ENCODE data around the gene CLCN4.

The CLCN4 gene

DNA sequence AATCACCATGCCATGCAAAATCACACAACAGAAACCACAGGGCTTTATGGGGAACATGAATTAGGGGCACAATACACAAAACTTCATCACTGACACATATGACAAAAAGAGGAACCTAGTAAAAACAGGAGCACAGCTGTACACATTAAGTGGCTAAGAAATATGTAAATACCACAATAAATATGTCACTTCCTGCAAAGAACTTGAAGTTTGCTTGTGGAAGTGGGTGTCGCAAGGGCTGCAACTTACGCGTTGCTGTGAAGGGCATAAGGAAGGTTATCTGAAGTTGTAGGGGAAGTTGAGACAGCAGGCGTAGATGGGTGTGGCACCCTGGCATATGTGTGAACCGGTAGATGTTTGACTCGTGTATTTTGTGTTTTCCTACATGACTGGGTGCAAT lies 42.4 kb downstream of the CLCN4 start:
- peak; percentile 11 for DNase-seq

DNA sequence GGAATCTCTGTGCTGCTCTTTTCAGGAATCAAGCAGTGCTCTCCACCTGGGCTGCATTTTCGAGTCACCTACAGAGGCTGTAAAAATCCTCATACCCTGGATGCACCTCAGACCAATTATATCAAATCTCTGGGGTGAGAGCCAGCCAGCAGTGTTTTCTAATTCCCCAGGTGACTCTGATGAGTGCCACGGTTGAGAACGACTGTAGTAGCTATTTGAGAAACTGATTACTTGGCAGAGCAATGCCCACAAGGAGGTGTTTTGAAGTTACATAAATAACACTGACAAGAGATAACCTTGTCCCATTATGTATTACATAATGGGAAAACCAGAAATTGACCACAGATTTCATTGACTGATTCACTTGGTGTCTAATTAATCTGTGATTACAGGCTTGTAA lies 46.8 kb downstream of the CLCN4 start:
- no peak for DNase-seq

DNA sequence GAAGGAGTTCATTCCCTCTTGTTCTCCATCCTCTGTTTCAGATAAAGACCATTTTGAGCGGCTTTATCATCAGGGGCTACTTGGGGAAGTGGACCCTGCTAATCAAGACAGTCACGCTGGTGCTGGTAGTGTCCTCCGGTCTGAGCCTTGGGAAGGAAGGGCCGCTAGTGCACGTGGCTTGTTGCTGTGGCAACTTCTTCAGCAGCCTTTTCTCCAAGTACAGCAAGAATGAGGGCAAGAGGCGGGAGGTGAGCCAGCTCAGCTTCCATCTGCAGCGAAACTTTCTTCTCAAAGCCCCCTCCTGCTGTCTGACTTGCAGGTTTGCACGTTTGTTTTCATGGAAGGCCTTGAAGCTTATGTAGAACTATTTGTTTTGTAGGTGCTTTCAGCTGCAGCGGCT lies 49.5 kb downstream of the CLCN4 start:
- DNase-seq = no peak

DNA sequence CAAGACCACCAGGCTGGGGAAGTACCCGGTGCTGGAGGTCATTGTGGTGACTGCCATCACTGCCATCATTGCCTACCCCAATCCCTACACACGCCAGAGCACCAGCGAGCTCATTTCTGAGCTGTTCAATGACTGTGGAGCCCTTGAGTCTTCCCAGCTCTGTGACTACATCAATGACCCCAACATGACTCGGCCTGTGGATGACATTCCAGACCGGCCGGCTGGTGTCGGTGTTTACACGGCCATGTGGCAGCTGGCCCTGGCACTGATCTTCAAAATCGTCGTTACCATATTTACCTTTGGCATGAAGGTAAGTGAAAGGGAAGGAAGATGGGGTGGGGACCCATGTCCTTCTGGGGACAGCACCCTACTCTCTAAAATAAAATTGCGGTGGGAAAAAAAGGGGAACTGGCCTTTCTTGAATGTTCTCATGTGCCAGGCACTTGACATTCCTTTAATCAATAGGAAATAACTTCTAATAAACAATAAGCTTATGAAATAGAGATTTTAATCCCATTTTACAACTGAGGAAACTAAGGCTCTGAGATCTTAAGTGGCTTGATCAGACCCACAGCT lies 51.6 kb downstream of the CLCN4 start:
- DNase-seq = no peak

DNA sequence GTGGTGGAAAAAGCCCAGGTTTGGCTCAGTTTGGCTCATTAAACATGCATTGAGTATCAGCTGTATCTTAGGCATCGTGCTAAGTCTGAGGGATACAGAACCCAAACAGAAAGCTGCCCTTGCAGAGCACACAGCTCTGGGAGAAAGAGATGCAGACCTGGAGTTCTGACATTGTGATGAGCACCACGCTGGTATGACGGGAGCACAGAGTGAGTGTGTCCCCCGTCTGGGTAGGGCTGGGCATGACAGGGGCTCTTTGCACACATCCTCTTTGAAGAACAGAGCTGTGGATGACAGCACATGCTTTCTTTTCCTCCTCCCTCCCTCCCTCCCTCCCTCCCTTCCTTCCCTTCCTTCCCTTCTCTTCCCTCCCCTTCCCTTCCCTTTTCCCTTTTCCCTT lies 52.2 kb downstream of the CLCN4 start:
- no peak for DNase-seq

DNA sequence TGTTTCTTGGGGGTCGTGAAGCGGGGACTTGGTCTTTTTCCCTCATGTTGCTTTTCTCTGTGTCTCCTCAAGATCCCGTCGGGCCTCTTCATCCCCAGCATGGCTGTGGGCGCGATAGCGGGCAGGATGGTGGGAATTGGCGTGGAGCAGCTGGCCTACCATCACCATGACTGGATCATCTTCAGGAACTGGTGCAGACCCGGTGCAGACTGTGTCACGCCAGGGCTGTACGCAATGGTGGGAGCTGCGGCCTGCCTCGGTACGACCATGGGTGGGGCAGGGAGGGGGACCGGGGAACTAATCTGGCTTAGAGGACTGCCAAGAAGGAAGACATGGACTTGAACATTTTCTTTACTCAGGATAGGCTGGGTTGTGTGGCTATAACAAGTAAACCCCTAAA lies 55.6 kb downstream of the CLCN4 start:
- no peak for DNase-seq

DNA sequence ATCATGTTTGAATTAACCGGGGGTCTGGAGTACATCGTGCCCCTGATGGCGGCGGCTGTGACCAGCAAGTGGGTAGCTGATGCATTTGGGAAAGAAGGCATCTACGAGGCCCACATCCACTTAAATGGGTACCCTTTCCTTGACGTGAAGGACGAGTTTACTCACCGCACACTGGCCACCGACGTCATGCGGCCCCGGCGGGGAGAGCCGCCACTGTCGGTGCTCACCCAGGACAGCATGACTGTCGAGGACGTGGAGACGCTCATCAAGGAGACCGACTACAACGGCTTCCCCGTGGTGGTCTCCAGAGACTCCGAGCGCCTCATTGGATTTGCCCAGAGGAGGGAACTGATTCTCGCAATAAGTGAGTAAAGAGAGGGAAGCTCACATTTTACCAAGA lies 56.9 kb downstream of the CLCN4 start:
- DNase-seq = no peak

DNA sequence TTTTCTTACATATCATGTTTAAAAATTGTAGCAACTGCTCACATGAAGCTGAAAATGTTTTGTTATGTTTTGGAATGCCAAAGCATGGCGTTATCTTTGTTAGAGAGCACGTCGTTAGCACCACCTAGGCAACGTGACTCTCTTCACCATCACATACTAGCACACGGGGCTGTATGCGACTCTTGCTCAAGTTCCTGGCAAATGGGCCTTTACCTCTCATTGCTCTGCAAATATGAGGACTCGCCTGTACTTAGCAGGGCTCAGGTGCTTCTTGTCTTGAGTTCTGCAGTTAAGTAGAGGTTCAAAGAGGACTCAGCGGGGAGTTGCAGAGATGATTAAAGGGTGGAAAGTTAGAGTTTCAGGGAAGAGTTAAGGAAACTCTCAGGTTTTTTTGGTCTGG lies 59.4 kb downstream of the CLCN4 start:
- no peak for DNase-seq

DNA sequence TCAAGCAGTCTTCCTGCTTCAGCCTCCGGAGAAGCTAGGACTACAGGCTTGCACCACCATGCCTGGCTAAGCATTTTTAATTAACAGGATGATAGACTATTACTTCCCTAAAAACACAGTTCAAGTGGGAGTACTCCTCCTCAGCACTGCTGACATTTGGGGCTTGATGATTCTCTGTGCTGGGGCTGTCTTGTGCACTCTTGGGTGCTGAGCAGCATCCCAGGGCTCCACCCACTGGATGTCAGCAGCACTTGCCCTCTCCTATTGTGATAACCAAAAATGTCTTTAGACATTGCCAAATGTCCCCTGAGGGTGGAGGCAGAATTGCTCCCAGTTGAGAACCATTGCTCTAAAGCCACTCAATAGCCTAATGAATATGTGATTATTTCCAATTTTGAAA lies 60.4 kb downstream of the CLCN4 start:
- DNase-seq = no peak

DNA sequence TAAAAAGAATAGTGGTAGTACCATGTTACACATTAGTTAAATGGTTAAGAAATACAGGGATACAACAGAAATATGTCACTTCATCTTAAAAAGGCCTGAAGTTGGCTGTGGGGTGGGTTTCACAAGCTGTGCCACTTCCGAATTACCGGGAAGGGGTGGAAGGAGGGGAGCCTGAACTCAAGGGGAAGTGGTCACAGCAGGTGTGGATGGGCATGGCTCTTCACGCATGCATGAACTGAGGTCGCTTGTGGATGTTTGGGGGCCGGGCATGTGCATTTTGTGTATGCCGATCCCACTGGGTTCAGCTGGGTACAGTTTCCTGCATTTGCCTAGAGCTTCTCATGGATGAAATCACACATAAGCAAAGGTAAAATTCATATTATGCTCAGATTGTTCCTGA lies 64.9 kb downstream of the CLCN4 start:
- no peak for DNase-seq

DNA sequence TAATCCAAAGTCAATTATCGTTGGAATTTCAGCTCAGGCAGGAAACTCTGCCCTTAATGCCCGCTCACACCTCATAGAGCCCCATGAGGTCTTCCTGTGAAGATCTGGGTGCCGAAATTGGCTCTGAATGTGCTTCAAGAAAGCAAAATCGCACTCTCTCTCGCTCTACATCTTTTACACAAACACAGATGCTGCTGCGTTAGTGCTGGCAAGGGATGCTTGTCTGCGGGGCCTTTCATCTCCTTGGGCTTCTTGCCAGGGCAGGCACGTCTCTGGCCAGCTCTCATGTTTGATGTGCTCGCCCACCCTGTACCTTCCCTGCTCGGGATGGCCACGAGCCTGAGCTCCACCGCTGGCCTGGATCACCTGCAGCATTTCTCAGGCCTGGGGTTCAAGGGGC lies 66.5 kb downstream of the CLCN4 start:
- no peak for DNase-seq

DNA sequence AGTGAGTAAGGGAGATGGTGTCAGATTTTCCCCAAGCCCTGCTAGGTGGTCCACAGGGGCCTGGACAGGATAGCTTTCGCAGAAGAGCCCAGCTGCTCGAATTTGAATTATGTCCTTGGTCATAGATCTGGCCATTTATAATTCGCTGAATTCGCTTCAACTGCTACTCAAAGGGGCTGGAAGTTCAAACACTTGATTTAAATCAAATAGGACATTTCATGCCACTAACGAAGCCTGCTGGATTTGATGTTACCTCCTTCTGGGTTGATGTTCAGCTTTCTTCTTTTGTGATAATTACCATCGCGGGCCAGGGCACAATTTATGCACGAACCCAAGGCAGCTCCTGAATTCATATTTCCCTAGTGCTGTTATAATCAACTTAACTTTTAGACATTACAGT lies 67.0 kb downstream of the CLCN4 start:
- no peak for DNase-seq

DNA sequence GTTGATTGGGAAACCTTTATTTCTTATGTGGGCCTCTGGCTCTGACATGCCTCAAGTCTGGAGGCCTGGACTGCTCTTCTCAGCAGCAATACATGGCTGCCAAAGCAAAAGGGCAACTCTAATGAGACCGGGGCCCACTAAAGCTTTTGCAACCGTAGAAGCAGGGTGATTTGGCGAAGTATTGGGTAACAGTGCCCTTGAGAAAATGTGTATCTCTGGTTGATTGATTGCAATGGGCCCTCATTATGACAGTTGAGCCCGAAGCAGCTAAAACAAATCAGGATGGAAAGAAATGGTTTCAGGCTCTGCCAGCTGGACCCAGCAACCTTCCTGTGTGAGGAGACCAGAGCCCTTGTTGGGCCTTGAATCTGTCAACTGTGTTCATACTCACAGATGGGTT lies 73.4 kb downstream of the CLCN4 start:
- DNase-seq = no peak

DNA sequence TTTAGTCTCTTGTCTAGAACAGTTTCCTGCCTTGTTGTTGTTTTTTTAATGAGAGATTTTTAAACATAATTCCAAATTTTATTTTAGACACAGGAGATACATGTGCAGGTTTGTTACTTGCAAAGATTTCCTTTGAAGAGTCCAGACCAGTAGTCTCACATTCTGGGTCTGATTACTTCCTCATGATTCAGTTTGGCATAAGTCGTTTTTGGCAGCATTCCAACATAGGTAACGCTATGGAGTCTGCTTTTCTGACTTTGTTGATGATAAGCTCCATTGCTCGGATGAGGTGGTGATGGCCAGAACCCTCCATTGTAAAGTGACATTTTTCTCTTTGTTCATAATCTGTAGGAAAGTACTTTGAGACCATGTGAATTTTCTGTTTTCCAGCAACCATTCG lies 74.7 kb downstream of the CLCN4 start:
- DNase-seq = no peak

DNA sequence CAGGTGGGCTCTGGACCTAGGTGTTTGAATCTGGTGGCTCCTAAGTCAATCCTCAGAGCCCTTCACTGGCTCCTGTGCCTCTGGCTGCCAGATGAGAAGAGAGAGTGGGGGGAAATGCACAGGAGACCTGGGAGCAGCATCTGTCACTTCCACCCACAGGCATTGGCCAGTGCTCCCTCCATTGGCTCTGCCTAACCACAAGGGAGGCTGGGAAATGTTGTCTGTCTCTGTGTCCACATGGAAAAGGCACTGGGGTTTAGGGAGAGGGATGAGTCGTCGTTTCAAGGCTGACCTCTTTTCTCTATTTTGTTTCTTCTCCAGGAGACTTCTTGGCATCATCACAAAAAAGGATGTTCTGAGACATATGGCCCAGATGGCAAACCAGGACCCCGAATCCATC lies 76.4 kb downstream of the CLCN4 start:
- DNase-seq = no peak

DNA sequence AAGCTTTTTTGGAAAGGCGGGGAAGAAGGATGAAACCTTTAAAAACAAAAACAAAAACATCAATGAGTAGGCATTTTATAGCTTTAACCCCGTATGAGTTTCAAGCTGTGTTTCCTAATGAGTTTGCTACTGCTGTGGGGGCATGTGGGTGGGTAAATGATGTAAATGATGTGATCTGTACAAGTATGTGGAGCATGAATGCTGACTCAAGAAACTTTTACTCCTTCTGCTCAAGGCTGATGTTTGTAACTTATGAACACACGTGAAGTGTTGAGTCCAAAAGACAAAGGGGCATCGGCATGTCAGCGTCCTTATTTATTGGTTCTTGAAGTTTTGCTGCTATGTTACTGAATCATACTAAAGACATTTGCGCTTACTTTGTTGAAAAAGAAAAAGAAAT lies 76.9 kb downstream of the CLCN4 start:
- no peak for DNase-seq

DNA sequence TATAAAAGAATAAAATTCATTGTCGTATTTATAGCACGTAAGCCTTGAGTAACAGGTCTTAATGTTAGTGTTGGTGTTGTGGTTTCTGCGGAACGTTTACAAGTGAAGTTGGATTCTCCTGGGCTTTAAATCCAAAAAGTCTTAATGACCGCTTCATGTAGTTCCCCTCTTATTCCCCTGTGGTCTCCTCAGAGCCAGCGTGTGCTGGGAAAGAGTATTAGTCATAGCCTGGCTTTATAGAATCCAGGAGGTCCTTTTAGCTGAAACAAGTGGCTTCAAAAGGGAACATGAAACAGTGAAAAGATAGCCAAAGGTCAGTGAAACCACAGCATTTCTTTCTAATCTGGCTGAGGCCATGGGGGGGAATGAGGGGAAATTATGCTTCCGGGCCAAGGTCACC lies 79.1 kb downstream of the CLCN4 start:
- no peak for DNase-seq

DNA sequence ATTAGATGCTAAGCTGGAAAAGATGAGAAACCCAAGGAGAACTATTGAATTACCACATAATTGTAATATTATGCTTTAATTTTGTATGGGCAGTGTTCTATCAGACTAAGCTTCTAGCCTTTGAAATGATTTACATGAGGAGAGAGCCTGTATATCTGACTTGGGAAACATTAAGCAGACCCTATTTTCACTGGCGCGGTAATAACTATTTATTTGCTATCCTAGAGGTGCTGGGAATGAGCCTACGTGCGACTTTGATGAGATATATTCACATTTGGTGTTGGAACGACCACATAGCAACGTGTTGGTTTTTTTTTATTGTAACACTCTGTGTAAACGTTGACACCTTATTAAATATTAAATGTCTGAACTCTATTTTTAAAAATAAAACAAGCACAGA lies 80.5 kb downstream of the CLCN4 start:
- no peak for DNase-seq

DNA sequence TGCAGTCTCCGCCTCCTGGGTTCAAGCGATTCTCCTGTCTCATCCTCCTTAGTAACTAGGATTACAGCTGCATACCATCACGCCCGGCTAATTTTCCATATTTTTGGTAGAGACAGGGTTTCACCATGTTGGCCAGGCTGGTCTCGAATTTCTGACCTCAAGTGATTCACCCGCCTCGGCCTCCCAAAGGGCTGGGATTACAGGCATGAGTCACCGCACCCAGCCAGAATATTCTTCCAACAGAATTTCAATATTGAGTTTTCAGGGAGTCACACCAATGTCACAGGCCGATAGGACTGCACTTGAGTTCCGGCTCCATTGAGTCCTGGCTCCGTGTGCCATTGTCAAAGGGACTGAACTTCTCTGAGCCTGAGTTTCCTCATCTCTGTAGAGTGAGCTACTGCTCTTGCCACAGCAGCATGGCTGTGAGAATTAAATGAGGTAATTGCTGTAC lies 82.9 kb downstream of the CLCN4 start:
- no peak for DNase-seq

DNA sequence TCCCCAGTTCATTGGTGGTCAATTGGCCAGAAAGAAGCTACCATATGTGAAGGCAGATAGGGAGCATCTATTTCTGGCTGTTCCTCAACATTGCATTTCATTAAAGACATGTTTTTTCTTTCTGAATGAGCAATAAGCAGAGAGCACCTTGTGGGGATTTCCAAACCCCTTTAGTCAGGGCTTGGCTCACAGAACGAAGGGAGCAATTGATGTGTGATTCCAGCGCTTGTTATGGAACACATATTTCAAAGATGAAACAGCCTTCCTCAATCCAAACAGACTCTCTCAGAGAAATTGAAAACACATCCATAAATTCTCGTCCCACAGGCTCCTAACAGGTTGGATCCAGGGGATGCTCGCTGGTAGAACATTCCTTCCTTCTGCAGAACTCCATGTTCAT lies 84.1 kb downstream of the CLCN4 start:
- no peak for DNase-seq

DNA sequence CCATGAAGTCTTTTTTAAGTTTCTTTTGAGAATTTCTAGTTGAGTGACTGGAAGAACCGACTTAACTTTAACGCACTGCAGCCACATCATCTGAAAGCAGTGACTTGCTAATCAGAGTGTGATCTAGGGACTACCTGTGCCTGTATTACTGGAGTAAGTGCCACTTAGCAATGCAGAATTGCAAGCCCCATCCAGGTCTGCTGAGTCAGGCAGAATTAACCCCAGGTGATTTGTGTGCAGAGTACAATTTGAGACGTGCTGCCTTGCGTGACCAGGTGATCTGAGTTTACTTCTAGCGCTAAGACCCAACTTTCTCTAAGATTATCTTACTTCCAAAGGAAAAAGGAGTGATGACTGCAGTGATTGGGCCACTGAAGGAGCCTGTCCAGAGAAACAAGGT lies 85.3 kb downstream of the CLCN4 start:
- DNase-seq = no peak

DNA sequence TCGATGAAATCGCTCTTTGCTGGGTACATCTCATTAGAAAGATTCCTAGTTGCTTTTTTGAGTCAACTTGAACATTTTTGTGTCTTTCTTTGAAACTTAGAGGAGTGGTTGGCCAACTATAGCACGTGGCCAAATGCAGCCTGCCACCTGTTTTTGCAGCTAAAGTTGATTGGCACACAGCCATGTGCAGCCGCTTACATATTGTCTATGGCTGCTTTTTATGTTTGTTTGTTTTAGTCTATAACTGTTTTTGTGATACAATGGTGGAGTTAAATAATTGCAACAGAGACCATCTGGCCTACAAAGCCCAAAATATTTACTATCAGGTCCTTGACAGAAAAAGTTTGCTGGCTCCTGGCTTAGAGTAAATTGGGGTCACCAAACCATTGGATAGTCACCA lies 86.3 kb downstream of the CLCN4 start:
- no peak for DNase-seq

DNA sequence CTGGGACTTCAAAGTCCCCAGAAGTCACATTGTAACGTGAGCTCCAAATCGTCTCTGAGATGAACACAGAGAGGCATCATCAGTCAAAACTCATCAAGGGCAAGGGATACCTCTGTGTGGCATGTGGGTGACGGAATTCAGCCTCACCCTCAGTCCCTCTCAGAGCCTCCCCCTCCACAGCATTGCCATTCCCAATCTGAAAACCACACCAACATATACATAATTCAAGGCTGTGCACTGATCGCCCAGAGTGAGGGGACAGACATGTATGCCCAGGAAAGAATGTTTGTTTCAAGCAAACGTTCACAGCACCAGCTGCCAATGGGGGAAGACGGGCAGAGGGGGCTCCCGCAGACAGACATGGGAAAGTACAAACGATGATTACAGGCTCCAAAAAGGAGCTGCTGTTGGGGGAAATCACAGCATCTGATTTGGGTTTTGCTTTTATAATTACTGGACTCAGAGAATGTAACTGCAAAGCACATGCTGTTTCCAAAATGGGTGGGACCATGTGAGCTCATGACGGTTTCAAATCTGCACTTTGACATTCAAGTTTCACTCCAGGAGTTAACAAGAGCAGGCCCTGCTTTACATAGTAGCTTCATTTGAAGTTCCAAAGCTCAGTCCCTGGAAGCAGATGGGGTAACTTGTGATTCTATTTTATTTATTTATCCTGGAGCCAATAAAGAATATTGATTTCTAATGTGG lies 88.3 kb downstream of the CLCN4 start:
- no peak for DNase-seq

DNA sequence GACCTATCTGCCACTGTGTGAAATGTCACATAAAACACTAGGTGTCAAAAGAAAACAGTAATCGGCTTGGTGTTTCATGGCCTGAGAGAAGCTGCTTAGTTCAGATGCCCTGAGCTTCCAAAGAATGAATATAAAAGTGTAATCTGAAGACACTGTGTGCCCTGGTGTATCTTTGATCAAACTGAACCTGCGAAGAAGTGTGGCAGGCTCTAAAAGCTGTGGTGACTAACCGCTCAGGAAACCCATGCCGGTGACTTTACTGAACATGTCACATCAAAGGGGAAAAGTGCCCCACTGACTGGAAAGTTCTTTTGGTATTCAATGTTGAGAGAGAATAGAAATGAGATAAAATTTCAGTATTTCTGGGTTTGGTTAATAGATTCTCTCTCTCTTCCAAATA lies 89.1 kb downstream of the CLCN4 start:
- no peak for DNase-seq

DNA sequence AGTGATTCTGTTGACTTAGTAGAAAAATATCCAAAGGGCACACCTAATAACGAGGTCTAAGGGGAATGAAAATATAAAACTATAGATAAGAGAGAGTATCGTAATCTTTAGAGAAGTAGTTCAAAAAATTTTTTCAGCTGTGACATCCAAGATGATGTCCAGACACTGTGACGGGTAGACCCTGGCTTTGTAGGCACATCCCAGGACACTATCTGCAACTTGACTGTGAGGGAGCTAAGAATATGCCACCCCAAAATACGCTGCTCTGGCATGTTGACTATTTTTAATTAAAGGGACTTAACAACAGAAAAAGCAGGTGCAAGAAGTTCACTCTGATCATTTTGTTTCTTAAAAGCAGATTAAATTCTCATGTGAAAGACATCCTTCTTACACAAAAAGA lies 89.5 kb downstream of the CLCN4 start:
- DNase-seq = no peak
